ENCODE results near the gene VPS13D.

Gene VPS13D

GRCh38 chr1:12244078-12244477 lies 14.2 kb downstream of the VPS13D start:
- peak; percentile 37 for DNase-seq

GRCh38 chr1:12244585-12244984 lies 14.8 kb downstream of the VPS13D start:
- no peak for DNase-seq

- no peak for DNase-seq
Measured at GRCh38 chr1:12245116-12245515, 15.3 kb downstream of the VPS13D start.

GRCh38 chr1:12245733-12246132 lies 15.9 kb downstream of the VPS13D start:
- no peak for DNase-seq

GRCh38 chr1:12246584-12246983 lies 16.8 kb downstream of the VPS13D start:
- no peak for DNase-seq

GRCh38 chr1:12249181-12249580 lies 19.4 kb downstream of the VPS13D start:
- DNase-seq: no peak

GRCh38 chr1:12249748-12250147 lies 19.9 kb downstream of the VPS13D start:
- DNase-seq: no peak

GRCh38 chr1:12251442-12251841 lies 21.6 kb downstream of the VPS13D start:
- no peak for DNase-seq

- no peak for DNase-seq
Measured at GRCh38 chr1:12255913-12256312, 26.1 kb downstream of the VPS13D start.

GRCh38 chr1:12258272-12258671 lies 28.4 kb downstream of the VPS13D start:
- no peak for DNase-seq

- DNase-seq: no peak
Measured at GRCh38 chr1:12269351-12269750, 39.5 kb downstream of the VPS13D start.

- no peak for DNase-seq
Measured at GRCh38 chr1:12271033-12271432, 41.2 kb downstream of the VPS13D start.

- DNase-seq: no peak
Measured at GRCh38 chr1:12272770-12273169, 42.9 kb downstream of the VPS13D start.

GRCh38 chr1:12275370-12275769 lies 45.5 kb downstream of the VPS13D start:
- DNase-seq: peak; percentile 25

- DNase-seq: peak; percentile 32
Measured at GRCh38 chr1:12276225-12276624, 46.4 kb downstream of the VPS13D start.

GRCh38 chr1:12279003-12279402 lies 49.2 kb downstream of the VPS13D start:
- no peak for DNase-seq

GRCh38 chr1:12279728-12280464 lies 50.1 kb downstream of the VPS13D start:
- no peak for DNase-seq

GRCh38 chr1:12282142-12282541 lies 52.3 kb downstream of the VPS13D start:
- DNase-seq: no peak

GRCh38 chr1:12284486-12284885 lies 54.7 kb downstream of the VPS13D start:
- no peak for DNase-seq

GRCh38 chr1:12285496-12286143 lies 55.8 kb downstream of the VPS13D start:
- DNase-seq: no peak

- no peak for DNase-seq
Measured at GRCh38 chr1:12287869-12288268, 58.0 kb downstream of the VPS13D start.

GRCh38 chr1:12290828-12291227 lies 61.0 kb downstream of the VPS13D start:
- DNase-seq: no peak

- DNase-seq: no peak
Measured at GRCh38 chr1:12293416-12293815, 63.6 kb downstream of the VPS13D start.

- DNase-seq: no peak
Measured at GRCh38 chr1:12294076-12294475, 64.2 kb downstream of the VPS13D start.

GRCh38 chr1:12296016-12296415 lies 66.2 kb downstream of the VPS13D start:
- DNase-seq: peak; percentile 56

Measured in hematopoietic multipotent progenitor cell treated with erythropoietin and hydrocortisone succinate and interleukin-3 and kit ligand, for 8 days (in vitro differentiated cells).